Iris pigment epithelial cell (primary cell): Measurements from ENCODE around the gene PUSL1.

Experiments
- DNase-seq: peaks from one replicate; pipeline ENCODE4 v3.0.0-alpha.2; 2011; ENCODE audit warnings: low read depth

PUSL1 gene

DNA sequence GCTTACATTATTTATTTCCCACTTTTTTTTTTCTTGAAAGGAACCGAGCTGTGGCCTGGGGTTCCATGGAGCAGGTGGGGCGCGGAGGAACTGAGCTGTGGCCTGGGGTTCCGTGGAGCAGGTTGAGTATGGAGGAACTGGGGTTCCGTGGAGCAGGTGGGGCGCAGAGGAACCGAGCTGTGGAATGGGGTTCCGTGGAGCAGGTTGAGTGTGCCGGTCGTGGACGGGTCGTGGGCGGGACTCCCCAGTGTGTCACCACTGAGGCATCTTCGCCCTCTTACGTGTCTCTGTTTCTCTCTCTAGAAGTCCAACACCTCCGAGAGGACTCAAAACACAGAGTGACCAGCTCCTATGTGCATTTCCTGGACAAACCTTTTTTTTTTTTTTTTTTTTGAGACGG lies 29.4 kb upstream of the PUSL1 start:
- DNase-seq: no peak

DNA sequence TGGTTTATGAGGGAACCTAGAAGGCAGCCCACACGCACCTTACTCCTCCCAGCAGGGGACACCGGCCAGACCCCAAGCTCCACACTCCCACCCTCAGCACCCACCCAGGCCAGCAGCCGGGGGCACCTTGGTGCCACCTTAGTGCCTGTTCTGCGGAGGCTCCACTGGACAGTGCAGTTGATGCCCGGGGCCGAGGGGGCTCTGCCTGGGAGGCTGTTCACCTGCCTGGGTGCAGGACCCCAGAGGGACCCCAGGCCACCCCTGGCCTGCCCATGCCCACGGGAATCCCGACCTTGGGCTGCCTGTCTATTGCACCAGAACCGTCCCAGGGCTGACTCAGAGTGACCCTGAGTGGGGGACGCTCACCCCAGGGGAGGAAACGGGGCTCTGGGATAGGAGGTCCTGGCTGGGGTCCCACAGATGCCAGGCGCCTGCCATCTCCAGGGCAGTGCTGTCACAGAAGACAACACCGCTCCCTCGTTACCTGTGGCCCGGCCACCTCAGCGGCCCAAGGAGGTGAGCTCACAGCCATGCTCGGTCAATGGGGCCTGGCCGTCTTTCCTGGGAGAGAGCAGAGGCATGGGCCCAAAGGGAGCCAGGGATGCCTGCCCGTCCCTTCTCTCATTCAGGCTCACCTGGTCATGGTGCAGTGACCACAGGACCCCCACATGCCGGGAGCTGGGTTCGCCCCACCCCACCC lies 27.5 kb upstream of the PUSL1 start:
- no peak for DNase-seq

DNA sequence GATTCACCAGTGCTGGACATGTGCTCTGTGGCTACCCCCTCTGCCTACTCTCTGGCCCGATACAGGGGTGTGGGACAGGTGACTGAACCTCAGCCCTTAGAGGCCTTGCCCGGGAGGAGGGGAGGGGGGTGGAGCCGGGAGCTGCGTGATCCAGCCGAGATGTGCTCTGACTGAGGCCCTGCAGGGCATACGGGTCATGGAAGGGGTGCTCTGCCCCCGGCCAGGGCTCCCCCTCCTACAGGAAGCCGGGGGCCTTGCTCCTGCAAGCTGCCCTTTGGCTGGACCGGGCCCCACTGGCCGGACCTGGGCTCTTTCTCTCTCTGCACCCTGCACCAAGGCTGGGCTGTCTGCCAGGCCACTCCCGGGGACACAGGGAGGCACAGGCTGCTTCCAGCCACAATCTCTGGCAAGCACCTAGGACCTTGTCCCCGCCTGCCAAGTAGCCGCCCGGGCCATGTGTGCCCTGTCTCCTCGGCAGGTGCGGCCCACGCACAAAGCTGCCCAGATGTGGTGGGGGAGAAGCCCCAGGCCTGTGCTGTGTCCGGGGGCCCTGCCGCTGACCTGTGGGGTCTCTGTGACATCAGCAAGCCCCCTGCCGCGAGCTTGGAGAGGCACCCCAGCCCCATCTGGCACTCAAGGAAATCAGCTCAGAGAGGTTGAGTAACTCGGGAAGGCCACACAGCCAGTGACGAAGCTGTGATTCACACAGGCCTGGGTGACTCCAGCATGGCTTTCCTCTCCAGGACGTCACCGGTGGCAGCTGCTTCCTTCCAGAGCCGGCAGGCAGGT lies 26.7 kb upstream of the PUSL1 start:
- peak; percentile 59 for DNase-seq

DNA sequence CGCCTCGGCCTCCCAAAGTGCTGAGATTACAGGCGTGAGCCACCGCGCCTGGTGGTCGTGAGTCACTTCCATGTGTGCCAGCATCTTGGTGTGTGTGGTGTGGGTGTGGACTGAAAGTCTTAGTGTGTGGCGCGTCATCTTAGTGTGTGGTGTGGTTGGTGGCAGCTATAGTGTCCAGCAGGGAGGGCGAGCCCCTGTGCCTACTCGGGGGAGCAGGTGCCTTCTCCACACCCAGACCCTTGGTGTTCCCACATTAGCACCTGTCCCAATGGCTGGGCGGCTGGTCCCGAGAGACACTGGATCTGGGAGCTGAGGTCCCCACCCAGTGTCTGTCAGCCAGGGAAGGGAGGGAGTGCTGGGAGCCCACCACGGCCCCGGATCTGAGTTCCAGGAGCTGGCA lies 25.4 kb upstream of the PUSL1 start:
- peak; percentile 36 for DNase-seq

DNA sequence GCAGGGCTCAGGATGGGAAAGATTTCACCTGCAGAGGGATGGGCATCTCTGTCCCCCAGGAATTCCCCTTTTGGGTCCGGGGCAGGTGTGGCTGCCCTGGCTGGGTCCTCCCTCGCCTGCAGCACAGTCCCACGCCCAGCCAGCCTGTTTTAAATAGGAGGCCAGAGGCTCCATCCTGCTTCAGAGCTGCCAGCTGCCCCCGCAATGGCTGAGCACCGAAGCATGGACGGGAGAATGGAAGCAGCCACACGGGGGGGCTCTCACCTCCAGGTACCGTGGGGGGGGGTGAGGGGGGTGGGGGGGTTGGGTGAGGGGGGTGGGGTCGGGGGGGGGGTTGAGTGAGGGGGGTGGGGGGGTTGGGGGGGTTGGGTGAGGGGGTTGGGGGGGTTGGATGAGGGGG lies 24.6 kb upstream of the PUSL1 start:
- DNase-seq: no peak

- no peak for DNase-seq
These were observed 23.9 kb upstream of the PUSL1 start for GRCh38 chr1:1284221-1285101.

DNA sequence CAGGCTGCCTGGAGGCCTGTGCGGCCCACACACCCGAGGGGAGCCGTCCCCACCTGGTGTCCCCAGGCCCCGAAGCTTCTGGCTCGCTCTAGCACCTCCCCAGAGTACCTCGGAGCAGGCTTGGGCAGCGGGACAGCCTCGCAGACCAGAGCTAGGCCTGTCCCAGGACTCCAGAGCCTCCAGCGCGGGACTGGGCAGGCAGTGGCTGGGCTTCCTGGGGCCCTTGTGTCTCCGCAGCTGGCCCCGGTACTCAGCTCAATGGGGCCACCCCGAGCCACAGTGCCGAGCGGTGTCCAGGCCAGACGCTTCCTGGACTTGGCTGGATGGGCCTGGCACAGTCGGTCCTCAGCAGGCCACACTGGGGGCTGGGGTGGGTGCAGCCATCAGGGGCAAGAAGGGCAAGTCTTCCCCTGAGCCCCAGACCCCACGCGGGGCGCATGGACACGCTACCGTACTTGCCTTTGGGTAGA lies 23.3 kb upstream of the PUSL1 start:
- DNase-seq: no peak

DNA sequence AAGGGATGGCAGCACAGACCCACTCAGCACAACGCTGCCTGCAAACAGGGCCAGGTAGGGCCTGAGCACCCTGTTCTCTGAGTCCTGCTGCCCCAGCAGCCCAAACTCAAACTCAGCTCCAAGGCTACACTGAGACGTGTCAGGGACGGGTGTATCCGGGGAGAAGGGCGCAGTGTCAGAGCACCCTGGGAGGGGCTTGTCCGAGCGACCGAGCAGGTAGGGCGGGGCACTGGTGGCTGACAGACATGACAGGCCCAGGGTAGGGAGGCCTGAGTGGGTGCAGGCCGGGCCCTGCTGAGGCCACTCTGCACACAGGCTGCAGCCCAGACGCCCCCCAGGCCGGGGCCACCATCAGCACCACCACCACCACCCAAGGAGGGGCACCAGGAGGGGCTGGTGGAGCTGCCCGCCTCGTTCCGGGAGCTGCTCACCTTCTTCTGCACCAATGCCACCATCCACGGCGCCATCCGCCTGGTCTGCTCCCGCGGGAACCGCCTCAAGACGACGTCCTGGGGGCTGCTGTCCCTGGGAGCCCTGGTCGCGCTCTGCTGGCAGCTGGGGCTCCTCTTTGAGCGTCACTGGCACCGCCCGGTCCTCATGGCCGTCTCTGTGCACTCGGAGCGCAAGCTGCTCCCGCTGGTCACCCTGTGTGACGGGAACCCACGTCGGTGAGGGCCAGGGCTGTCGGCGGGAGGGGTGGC lies 22.6 kb upstream of the PUSL1 start:
- DNase-seq: no peak

- no peak for DNase-seq
These were observed 21.8 kb upstream of the PUSL1 start for GRCh38 chr1:1286313-1287261.

- no peak for DNase-seq
These were observed 20.9 kb upstream of the PUSL1 start for GRCh38 chr1:1287288-1288110.

DNA sequence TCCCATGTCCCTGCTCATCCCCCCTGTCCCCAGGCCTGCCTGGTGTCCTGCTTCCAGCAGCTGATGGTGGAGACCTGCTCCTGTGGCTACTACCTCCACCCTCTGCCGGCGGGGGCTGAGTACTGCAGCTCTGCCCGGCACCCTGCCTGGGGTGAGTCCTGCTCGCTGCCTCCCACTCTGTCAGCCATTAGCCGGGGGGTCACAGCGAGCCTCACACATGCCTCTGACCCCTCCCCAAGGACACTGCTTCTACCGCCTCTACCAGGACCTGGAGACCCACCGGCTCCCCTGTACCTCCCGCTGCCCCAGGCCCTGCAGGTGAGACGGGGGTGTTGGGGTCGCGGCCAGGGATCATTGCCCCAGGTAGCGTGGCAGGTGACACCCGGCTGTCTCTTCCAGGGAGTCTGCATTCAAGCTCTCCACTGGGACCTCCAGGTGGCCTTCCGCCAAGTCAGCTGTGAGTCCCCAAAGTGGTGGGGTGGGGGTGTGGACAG lies 18.1 kb upstream of the PUSL1 start:
- peak; percentile 34 for DNase-seq

- no peak for DNase-seq
These were observed 17.3 kb upstream of the PUSL1 start for GRCh38 chr1:1291023-1291528.

- peak; percentile 51 for DNase-seq
These were observed 16.6 kb upstream of the PUSL1 start for GRCh38 chr1:1291548-1292441.

DNA sequence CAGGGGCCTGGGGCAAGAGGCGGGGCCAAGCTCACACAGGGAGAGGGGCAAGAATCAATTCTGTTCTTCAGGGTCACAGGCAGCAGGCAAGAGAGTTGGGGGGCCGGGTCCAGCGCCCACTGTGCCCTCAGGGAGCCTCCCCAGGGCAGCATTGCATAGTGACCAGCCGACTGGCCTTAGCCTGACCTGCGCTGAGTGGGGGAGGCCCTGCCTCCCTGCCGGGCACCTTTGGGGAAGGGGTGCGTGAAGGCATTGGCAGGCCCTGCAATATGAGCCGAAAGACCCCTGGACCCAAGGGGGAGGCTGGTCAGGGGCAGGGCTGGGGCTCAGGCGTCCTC lies 16.0 kb upstream of the PUSL1 start:
- DNase-seq: no peak

- no peak for DNase-seq
These were observed 15.5 kb upstream of the PUSL1 start for GRCh38 chr1:1292851-1293250.

DNA sequence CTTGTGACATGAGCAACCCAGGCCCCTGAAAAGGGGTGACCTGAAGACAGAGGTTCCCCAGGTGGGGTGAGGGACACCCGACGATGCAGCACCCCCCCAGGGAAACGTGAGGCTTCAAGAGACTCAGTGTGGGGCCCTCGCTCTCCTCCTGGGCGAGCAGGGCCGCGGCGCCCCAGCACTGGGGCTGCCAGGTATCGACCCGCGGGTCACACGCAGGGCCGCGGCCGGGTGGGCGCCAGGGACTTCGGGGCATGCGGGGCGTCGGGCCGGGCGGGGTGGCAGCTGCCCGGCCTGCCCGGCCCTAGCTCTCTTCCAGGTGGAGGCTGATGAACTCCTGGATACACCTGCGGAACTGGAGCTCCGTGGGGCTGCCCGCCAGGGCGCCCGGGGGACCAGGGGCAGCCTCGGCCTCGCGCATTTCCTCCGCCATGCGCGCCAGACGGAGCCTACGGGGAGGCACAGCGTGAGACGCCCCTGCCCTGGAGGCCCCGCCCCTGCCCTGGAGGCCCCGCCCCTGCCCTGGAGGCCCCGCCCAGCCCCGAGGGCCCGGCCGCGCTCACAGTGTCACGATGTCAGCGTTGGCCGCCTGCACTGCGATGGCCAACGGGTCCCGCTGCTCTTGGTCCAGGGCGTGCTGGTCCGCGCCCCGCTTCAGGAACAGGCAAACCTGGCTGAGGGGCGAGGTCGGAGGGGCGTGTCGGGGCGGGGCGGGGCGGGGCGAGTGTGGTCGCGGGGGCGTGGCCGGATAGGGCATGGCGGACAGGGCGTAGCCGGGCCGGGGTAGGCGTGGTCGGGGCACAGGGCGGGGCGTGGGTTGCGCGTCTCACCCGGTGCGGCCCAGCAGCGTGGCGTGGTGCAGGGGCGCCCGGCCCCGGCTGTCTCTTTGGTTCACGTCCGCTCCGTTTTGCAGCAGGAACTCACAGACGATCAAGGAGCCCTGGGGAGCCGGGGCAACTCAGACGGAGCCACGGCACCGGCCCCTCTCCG lies 14.8 kb upstream of the PUSL1 start:
- no peak for DNase-seq

DNA sequence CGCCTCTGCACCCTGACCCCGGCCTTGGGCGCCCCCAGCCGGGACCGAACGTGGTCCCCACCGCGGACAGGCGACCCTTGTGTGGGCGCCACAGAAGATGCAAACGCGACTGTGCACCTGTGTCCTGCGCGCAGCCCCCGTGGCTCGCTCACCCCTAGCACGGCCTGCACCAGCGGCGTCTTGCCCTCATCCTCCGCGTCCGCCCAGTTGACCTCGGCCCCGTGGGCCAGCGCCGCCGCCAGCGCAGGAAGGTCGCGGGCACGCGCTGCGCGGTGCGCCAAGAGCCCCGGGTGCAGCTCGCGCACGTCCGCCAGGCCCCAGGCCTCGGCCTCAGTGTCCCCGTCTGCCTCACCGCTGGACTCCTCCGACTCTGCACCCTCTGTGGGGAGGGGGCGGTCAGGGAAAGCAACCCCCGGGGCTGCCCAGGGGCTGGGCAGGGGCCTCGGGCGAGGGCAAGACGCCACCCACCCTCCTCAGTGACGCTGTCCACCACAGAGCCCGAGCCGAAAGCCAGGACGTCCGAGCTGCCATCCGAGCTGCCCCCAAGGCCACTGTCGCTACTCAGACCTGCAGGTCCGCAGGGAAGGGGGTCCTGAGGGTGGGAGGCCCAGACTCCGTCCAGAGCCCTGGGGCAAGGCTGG lies 14.0 kb upstream of the PUSL1 start:
- DNase-seq: no peak
